SK-N-SH treated with all-trans-retinoic acid at 6 μM for 48 hours (cell line): ENCODE measurements around the gene TECTA.

Experiments used
- ATAC-seq: fragments of 200-7000 bp; cut with Tn5 transposase; 3 replicates; pipeline ENCODE4 v1.9.1; 2020; ENCODE audit warnings: mild to moderate bottlenecking, moderate library complexity
- ARNTL ChIP-seq: fragments of 450-650 bp; formaldehyde crosslinking; IDR thresholded peaks from 2 replicates; pipeline ENCODE4 v1.5.0; 2020; ENCODE audit warnings: low read depth, mild to moderate bottlenecking, moderate library complexity, borderline replicate concordance
- BACH2 ChIP-seq: fragments of 250-450 bp; sonication (Bioruptor Pico); IDR thresholded peaks from 2 replicates; pipeline ENCODE4 v1.9.0; 2021; ENCODE audit warnings: mild to moderate bottlenecking, borderline replicate concordance
- CREB5 ChIP-seq: fragments of 250-450 bp; sonication (Bioruptor Pico); IDR thresholded peaks from 2 replicates; pipeline ENCODE4 v1.5.1; 2020; ENCODE audit warnings: low read depth, mild to moderate bottlenecking, moderate library complexity
- CSDC2 ChIP-seq: fragments of 250-450 bp; sonication (Bioruptor Pico); IDR thresholded peaks from 2 replicates; pipeline ENCODE4 v1.5.0; 2020; ENCODE audit warnings: mild to moderate bottlenecking, moderate library complexity
- CSRNP3 ChIP-seq: fragments of 250-450 bp; sonication (Bioruptor Pico); IDR thresholded peaks from 2 replicates; pipeline ENCODE4 v1.5.1; 2021; ENCODE audit warnings: mild to moderate bottlenecking, moderate library complexity
- ESRRG ChIP-seq: fragments of 250-450 bp; sonication (Bioruptor Pico); IDR thresholded peaks from 2 replicates; pipeline ENCODE4 v1.6.1; 2021; ENCODE audit warnings: mild to moderate bottlenecking
- GLIS3 ChIP-seq: fragments of 250-450 bp; sonication (Bioruptor Pico); IDR thresholded peaks from 2 replicates; pipeline ENCODE4 v1.5.0; 2020; ENCODE audit warnings: mild to moderate bottlenecking, moderate library complexity
- ISL1 ChIP-seq: fragments of 250-450 bp; sonication (Bioruptor Pico); IDR thresholded peaks from 2 replicates; pipeline ENCODE4 v2.1.2; 2022; ENCODE audit warnings: mild to moderate bottlenecking, moderate library complexity
- OSR1 ChIP-seq: fragments of 250-450 bp; sonication (Bioruptor Pico); IDR thresholded peaks from 2 replicates; pipeline ENCODE4 v1.8.0; 2022; ENCODE audit warnings: moderate library complexity, mild to moderate bottlenecking, inconsistent platforms
- POU6F1 ChIP-seq: fragments of 250-450 bp; sonication (Bioruptor Pico); IDR thresholded peaks from 2 replicates; pipeline ENCODE4 v1.8.0; 2021; ENCODE audit warnings: low read depth, mild to moderate bottlenecking, moderate library complexity, borderline replicate concordance
- PPARA ChIP-seq: fragments of 250-450 bp; sonication (Bioruptor Pico); IDR thresholded peaks from 2 replicates; pipeline ENCODE4 v1.5.0; 2020; ENCODE audit warnings: mild to moderate bottlenecking, borderline replicate concordance
- RARB ChIP-seq: fragments of 250-450 bp; sonication (Bioruptor Pico); IDR thresholded peaks from 2 replicates; pipeline ENCODE4 v1.8.0; 2021; ENCODE audit warnings: mild to moderate bottlenecking, moderate library complexity
- SNAI2 ChIP-seq: fragments of 250-450 bp; sonication (Bioruptor Pico); IDR thresholded peaks from 2 replicates; pipeline ENCODE4 v1.5.0; 2020; ENCODE audit warnings: mild to moderate bottlenecking, moderate library complexity
- TCF4 ChIP-seq: fragments of 250-450 bp; sonication (Bioruptor Pico); IDR thresholded peaks from 2 replicates; pipeline ENCODE4 v1.8.0; 2021; ENCODE audit warnings: mild to moderate bottlenecking, moderate library complexity, borderline replicate concordance
- TOX ChIP-seq: fragments of 250-450 bp; sonication (Bioruptor Pico); IDR thresholded peaks from 2 replicates; pipeline ENCODE4 v1.8.0; 2021; ENCODE audit warnings: mild to moderate bottlenecking, moderate library complexity, borderline replicate concordance
- TSHZ2 ChIP-seq: fragments of 250-450 bp; sonication (Bioruptor Pico); IDR thresholded peaks from 2 replicates; pipeline ENCODE4 v1.5.0; 2020; ENCODE audit warnings: mild to moderate bottlenecking, moderate library complexity
- ZFP3 ChIP-seq: fragments of 250-450 bp; sonication (Bioruptor Pico); IDR thresholded peaks from 2 replicates; pipeline ENCODE4 v1.5.0; 2020; ENCODE audit warnings: mild to moderate bottlenecking, moderate library complexity
- ZFP30 ChIP-seq: fragments of 450-650 bp; formaldehyde crosslinking; IDR thresholded peaks from 2 replicates; pipeline ENCODE4 v1.5.0; 2022; ENCODE audit warnings: mild to moderate bottlenecking, moderate library complexity
- ZNF565 ChIP-seq: fragments of 450-650 bp; formaldehyde crosslinking; conservative IDR thresholded peaks from 2 replicates; pipeline ENCODE4 v1.5.0; 2020; ENCODE audit warnings: low read depth, mild to moderate bottlenecking, moderate library complexity
- ZNF70 ChIP-seq: fragments of 450-650 bp; formaldehyde crosslinking; IDR thresholded peaks from 2 replicates; pipeline ENCODE4 v1.5.0; 2020; ENCODE audit warnings: mild to moderate bottlenecking, moderate library complexity

Gene TECTA

GRCh38 chr11:121134741-121135312 is 33.8 kb downstream of the TECTA start:
- TF ChIP-seq RARB (CRISPR knock-in tag), result no peak
- no peak for TF ChIP-seq TSHZ2 (CRISPR knock-in tag)
- TF ChIP-seq CSRNP3 (CRISPR knock-in tag), result no peak
- no peak for TF ChIP-seq GLIS3 (CRISPR knock-in tag)
- no peak for TF ChIP-seq POU6F1 (CRISPR knock-in tag)
- TF ChIP-seq TCF4, result no peak
- no peak for TF ChIP-seq ARNTL (CRISPR knock-in tag)
- no peak for TF ChIP-seq ESRRG (CRISPR knock-in tag)
- ATAC-seq, result no peak

- TF ChIP-seq ARNTL (CRISPR knock-in tag) (no peak), ISL1 (CRISPR knock-in tag) (no peak), PPARA (CRISPR knock-in tag) (no peak), CSDC2 (CRISPR knock-in tag) (no peak), ZFP30 (CRISPR knock-in tag) (no peak), OSR1 (CRISPR knock-in tag) (no peak), BACH2 (CRISPR knock-in tag) (no peak), ZNF70 (CRISPR knock-in tag) (no peak), CSRNP3 (CRISPR knock-in tag) (no peak), CREB5 (CRISPR knock-in tag) (no peak)
- no peak for ATAC-seq
Measured at GRCh38 chr11:121137005-121137404, 36.0 kb downstream of the TECTA start.

- ATAC-seq, result no peak
- no peak for TF ChIP-seq ARNTL (CRISPR knock-in tag)
- TF ChIP-seq GLIS3 (CRISPR knock-in tag), result no peak
- no peak for TF ChIP-seq SNAI2 (CRISPR knock-in tag)
- TF ChIP-seq TSHZ2 (CRISPR knock-in tag), result no peak
- TF ChIP-seq ZFP30 (CRISPR knock-in tag), result no peak
- TF ChIP-seq ZNF70 (CRISPR knock-in tag), result no peak
- TF ChIP-seq ZFP3 (CRISPR knock-in tag), result no peak
- no peak for TF ChIP-seq TOX (CRISPR knock-in tag)
- TF ChIP-seq ZNF565 (CRISPR knock-in tag), result no peak
Measured at GRCh38 chr11:121138259-121138658, 37.2 kb downstream of the TECTA start.
